Breast epithelium (tissue), 4 donors: ENCODE data around the gene NUTF2. TPM values are rescaled to one million over a fixed set of nuclear protein-coding genes. Genes with fewer than 3 reads are reported as not detected.

ENCODE experiments used
- DNase-seq, 2 donors: peaks; one replicate each; pipeline ENCODE4 v3.0.0-alpha.2; 2019; ENCODE audit warnings: low spot score in 2 of 2
- H3K27ac ChIP-seq, 2 donors: fragments of 200-600 bp; sonication (generic) in 1 of 2; one replicate each; pipeline ENCODE4 v1.5.1; 2016 to 2019; ENCODE audit warnings: mild to moderate bottlenecking in 1 of 2
- H3K27me3 ChIP-seq, 2 donors: fragments of 200-600 bp; sonication (generic) in 1 of 2; one replicate each; pipeline versions ENCODE4 v1.5.1 to v1.6.0; 2017 to 2019; ENCODE audit warnings: control low read depth in 1 of 2, mild to moderate bottlenecking in 1 of 2
- H3K36me3 ChIP-seq: fragments of 200-600 bp; one replicate; pipeline ENCODE4 v1.5.1; 2019
- H3K4me1 ChIP-seq, 2 donors: fragments of 200-600 bp; sonication (generic); one replicate each; pipeline ENCODE4 v1.5.1; 2016 to 2019; ENCODE audit warnings: control low read depth in 1 of 2
- H3K4me3 ChIP-seq, 3 donors: fragments of 200-600 bp; sonication (generic); 1 replicate in 2 of 3; 2 replicates in 1 of 3; pipeline ENCODE4 v1.5.1; 2016 to 2019; ENCODE audit warnings: mild to moderate bottlenecking in 3 of 3, moderate library complexity in 2 of 3
- H3K9me3 ChIP-seq, 2 donors: fragments of 200-600 bp; sonication (generic) in 1 of 2; one replicate each; pipeline ENCODE4 v1.5.1; 2016 to 2019; ENCODE audit warnings: control low read depth in 1 of 2
- CTCF ChIP-seq, 3 donors: fragments of 450-650 bp; IDR thresholded peaks; one replicate each; pipeline ENCODE4 v1.5.1; 2016 to 2017; ENCODE audit warnings: antibody characterized with exemption in 3 of 3, mild to moderate bottlenecking in 3 of 3, moderate library complexity in 3 of 3
- POLR2A ChIP-seq: fragments of 450-650 bp; IDR thresholded peaks from one replicate; pipeline ENCODE4 v1.6.1; 2016; ENCODE audit warnings: antibody characterized with exemption, mild to moderate bottlenecking, moderate library complexity
- POLR2AphosphoS5 ChIP-seq, 3 donors: sonication (generic); formaldehyde crosslinking; IDR thresholded peaks; one replicate each; pipeline ENCODE4 v1.6.1; 2017; ENCODE audit warnings: antibody characterized with exemption in 3 of 3
- intact Hi-C: fragments of 100-400 bp; cut with DNase I; formaldehyde crosslinking; loops from one replicate; pipeline ENCODE4 v1.15.1; 2023; ENCODE audit warnings: low total_unique reads
- total RNA-seq, 3 donors: library from RNA; depleted of rRNA; stranded (reverse); fragments of >200 nt; gene quantifications; one replicate each; pipeline ENCODE4 v1.1.0, GENCODE V29; 2016

NUTF2 gene
- total RNA-seq, 3 donors from 2014 or later: 91.5 to 168 (median 94.8) TPM

GRCh38 chr16:67877064-67877463 lies 30.3 kb downstream of the NUTF2 start:
- no peak for DNase-seq
- H3K36me3 ChIP-seq: peaks cover 13% of the 10 kb centered on the region
- H3K4me1 ChIP-seq: peaks cover 0 to 20% of the 10 kb centered on the region in 2 donors
- no peak for TF ChIP-seq CTCF (IDR thresholded peaks at IDR 0.05)
- no peak for TF ChIP-seq POLR2AphosphoS5 (IDR thresholded peaks at IDR 0.05)
- TF ChIP-seq POLR2A: no peak
- H3K4me3 ChIP-seq: no peak overlapping the region
- intact Hi-C loops: loop anchor here (10.0 kb wide), 1 partner anchor 168 kb away; no protein-coding TSS in a partner anchor
- no peak overlapping the region for H3K27ac ChIP-seq
- H3K27me3 ChIP-seq: no peaks in the 10 kb centered on the region
- H3K9me3 ChIP-seq: no peaks in the 10 kb centered on the region

- H3K4me3 ChIP-seq: no peak overlapping the region
- intact Hi-C loops: loop anchor here (10.0 kb wide), 1 partner anchor 167 kb away; no protein-coding TSS in a partner anchor
- no peak for DNase-seq
- peaks cover 0 to 14% of the 10 kb centered on the region in 2 donors for H3K4me1 ChIP-seq
- no peaks in the 10 kb centered on the region for H3K9me3 ChIP-seq
- H3K27me3 ChIP-seq: no peaks in the 10 kb centered on the region
- no peak overlapping the region for H3K27ac ChIP-seq
- peaks cover 13% of the 10 kb centered on the region for H3K36me3 ChIP-seq
- TF ChIP-seq POLR2AphosphoS5 (IDR thresholded peaks at IDR 0.05): no peak
- TF ChIP-seq POLR2A: no peak
- TF ChIP-seq CTCF (IDR thresholded peaks at IDR 0.05): no peak
Measured at GRCh38 chr16:67878232-67878631, 31.5 kb downstream of the NUTF2 start.

DNA sequence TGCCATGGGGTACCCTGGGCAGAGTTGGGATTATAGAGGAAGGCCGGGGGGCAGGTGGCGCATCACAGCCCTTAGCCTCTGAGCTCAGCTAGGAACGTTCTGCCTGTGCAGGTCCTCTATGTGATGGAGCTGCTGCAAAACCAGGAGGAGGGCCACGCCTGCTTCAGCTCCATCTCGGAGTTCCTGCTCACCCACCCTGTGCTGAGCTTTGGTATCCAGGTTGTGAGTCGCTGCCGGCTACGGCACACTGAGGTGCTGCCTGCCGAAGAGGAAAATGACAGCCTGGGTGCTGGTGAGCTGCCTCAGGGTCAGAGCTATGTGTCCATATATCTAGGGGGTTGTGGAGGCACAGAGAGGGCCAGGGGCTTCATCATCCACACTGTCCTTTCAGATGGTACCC lies 32.1 kb downstream of the NUTF2 start:
- Histone ChIP-seq H3K4me1 (peaks cover 0 to 13% of the 10 kb centered on the region in 2 donors), H3K27ac (no peak overlapping the region), H3K4me3 (no peak overlapping the region), H3K9me3 (no peaks in the 10 kb centered on the region), H3K36me3 (peaks cover 13% of the 10 kb centered on the region), H3K27me3 (no peaks in the 10 kb centered on the region)
- intact Hi-C loops: loop anchor here (10.0 kb wide), 1 partner anchor 166 kb away; no protein-coding TSS in a partner anchor
- TF ChIP-seq CTCF (IDR thresholded peaks at IDR 0.05): no peak
- no peak for TF ChIP-seq POLR2AphosphoS5 (IDR thresholded peaks at IDR 0.05)
- TF ChIP-seq POLR2A: no peak
- no peak for DNase-seq

DNA sequence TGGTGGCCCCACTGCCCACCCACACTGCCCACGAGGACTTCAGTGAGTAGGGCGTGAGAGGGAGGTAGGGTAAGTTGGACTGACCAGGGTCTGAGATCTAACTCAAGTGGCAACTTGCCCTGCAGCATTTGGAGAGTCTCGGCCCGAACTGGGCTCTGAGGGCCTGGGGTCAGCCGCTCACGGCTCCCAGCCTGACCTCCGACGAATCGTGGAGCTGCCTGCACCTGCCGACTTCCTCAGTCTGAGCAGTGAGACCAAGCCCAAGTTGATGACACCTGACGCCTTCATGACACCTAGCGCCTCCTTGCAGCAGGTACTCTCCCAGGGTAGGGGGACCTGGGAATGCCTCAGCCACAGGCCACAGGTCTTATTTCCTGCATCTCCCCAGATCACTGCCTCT lies 32.7 kb downstream of the NUTF2 start:
- H3K4me1 ChIP-seq: peaks cover 0 to 7% of the 10 kb centered on the region in 2 donors
- H3K9me3 ChIP-seq: no peaks in the 10 kb centered on the region
- intact Hi-C loops: loop anchor here (10.0 kb wide), 1 partner anchor 165 kb away; no protein-coding TSS in a partner anchor
- no peak overlapping the region for H3K4me3 ChIP-seq
- TF ChIP-seq POLR2A (no peak), POLR2AphosphoS5 (IDR thresholded peaks at IDR 0.05) (no peak), CTCF (IDR thresholded peaks at IDR 0.05) (no peak)
- H3K27me3 ChIP-seq: no peaks in the 10 kb centered on the region
- DNase-seq: no peak
- H3K36me3 ChIP-seq: peaks cover 13% of the 10 kb centered on the region
- no peak overlapping the region for H3K27ac ChIP-seq

DNA sequence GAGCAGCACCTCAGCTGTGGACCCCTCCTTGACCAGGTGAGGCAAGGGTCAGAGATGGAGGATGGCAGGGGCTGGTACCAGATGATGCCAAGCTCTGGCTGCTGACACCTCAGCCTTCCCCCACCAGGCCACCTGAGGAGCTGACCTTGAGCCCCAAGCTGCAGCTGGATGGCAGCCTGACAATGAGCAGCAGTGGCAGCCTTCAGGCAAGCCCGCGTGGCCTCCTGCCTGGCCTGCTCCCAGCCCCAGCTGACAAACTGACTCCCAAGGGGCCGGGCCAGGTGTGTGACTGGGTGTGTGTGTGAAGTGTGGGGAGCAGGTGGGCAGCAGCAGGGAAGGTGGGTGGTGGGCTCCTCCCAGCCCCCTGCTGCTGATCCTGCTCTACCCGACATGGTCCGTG lies 33.2 kb downstream of the NUTF2 start:
- intact Hi-C loops: loop anchor here (10.0 kb wide), 1 partner anchor 165 kb away; no protein-coding TSS in a partner anchor
- H3K4me3 ChIP-seq: no peak overlapping the region
- DNase-seq: no peak
- no peaks in the 10 kb centered on the region for H3K27me3 ChIP-seq
- H3K36me3 ChIP-seq: peaks cover 13% of the 10 kb centered on the region
- H3K4me1 ChIP-seq: peaks cover 0 to 2% of the 10 kb centered on the region in 2 donors
- H3K27ac ChIP-seq: no peak overlapping the region
- TF ChIP-seq POLR2A: no peak
- no peak for TF ChIP-seq POLR2AphosphoS5 (IDR thresholded peaks at IDR 0.05)
- no peak for TF ChIP-seq CTCF (IDR thresholded peaks at IDR 0.05)
- H3K9me3 ChIP-seq: no peaks in the 10 kb centered on the region
